A549 (cell line): Measurements from ENCODE around the gene POMT1. TPM values are rescaled to one million over a fixed set of nuclear protein-coding genes. Genes with fewer than 3 reads are reported as not detected.

Experiments used
- ATAC-seq, 2 experiments: fragments of 200-7000 bp in 1 of 2; fragments of >200 bp in 1 of 2; cut with Nextera tagmentation in 1 of 2; cut with Tn5 transposase in 1 of 2; 3 replicates each; pipeline versions ENCODE4 v1.8.0 to v1.9.1; 2018 to 2020; ENCODE audit warnings: mild to moderate bottlenecking in 1 of 2, moderate library complexity in 1 of 2
- CTCF ChIA-PET: fragments of 300-600 bp; sonication (Branson Sonifier 250); formaldehyde crosslinking; extraction: SDS; loops from one replicate; lab custom pipeline; 2021; ENCODE audit warnings: antibody characterized with exemption, inconsistent platforms; lab: Yijun Ruan, JAX
- POLR2A ChIA-PET: fragments of 350-600 bp; formaldehyde crosslinking; extraction: SDS; loops from one replicate; lab custom pipeline; 2021; ENCODE audit warnings: antibody characterized with exemption, inconsistent platforms; lab: Yijun Ruan, JAX
- DNase-seq, 2 experiments: peaks; one replicate each; pipeline versions ENCODE4 v3.0.0 to v3.0.0-alpha.2; 2011 to 2016; ENCODE audit warnings: low read depth in 1 of 2, low spot score in 1 of 2
- FAIRE-seq: peaks from 2 replicates; lab custom pipeline; 2011; peaks lifted over from hg19 to GRCh38; lab: Jason Lieb, UNC
- H3K27ac ChIP-seq, 2 experiments: fragments of >200 bp; sonication (Bioruptor Twin); formaldehyde crosslinking; 3 replicates each; pipeline ENCODE4 v1.5.1; 2016 to 2017
- H3K4me1 ChIP-seq: fragments of >200 bp; sonication (Bioruptor Twin); formaldehyde crosslinking; 3 replicates; pipeline ENCODE4 v1.6.1; 2016
- H3K4me2 ChIP-seq: fragments of >200 bp; sonication (Bioruptor Twin); formaldehyde crosslinking; 3 replicates; pipeline ENCODE4 v1.6.1; 2016
- H3K4me3 ChIP-seq: fragments of >200 bp; sonication (Bioruptor Twin); formaldehyde crosslinking; 3 replicates; pipeline ENCODE4 v1.5.1; 2016
- H3K9me3 ChIP-seq: fragments of >200 bp; sonication (Bioruptor Twin); formaldehyde crosslinking; 3 replicates; pipeline ENCODE4 v1.6.1; 2016
- CEBPB ChIP-seq, 2 experiments: fragments of >200 bp in 1 of 2; sonication (Bioruptor Twin) in 1 of 2; formaldehyde crosslinking in 1 of 2; IDR thresholded peaks; 2 replicates each; pipeline ENCODE4 v1.6.1; 2012 to 2016
- CHD2 ChIP-seq: fragments of 150-350 bp; IDR thresholded peaks from 2 replicates; pipeline ENCODE4 v1.6.1; 2014; ENCODE audit warnings: low read length; ENCODE audit not compliant: partially characterized antibody
- CHD4 ChIP-seq: fragments of 200-600 bp; sonication (generic); IDR thresholded peaks from 2 replicates; pipeline ENCODE4 v1.6.1; 2016; ENCODE audit warnings: antibody characterized with exemption, mild to moderate bottlenecking, borderline replicate concordance
- EHMT2 ChIP-seq: fragments of 200-600 bp; sonication (generic); IDR thresholded peaks from 2 replicates; pipeline ENCODE4 v1.6.1; 2016; ENCODE audit warnings: antibody characterized with exemption, low read depth, mild to moderate bottlenecking, moderate library complexity
- FOSB ChIP-seq: fragments of 250-450 bp; sonication (Bioruptor Pico); IDR thresholded peaks from 2 replicates; pipeline ENCODE4 v1.5.0; 2020; ENCODE audit warnings: mild to moderate bottlenecking, moderate library complexity
- FOXS1 ChIP-seq: fragments of 250-450 bp; sonication (Bioruptor Pico); IDR thresholded peaks from 2 replicates; pipeline ENCODE4 v1.5.0; 2020; ENCODE audit warnings: mild to moderate bottlenecking, moderate library complexity
- HEYL ChIP-seq: fragments of 250-450 bp; sonication (Bioruptor Pico); IDR thresholded peaks from 2 replicates; pipeline ENCODE4 v1.8.0; 2021; ENCODE audit warnings: mild to moderate bottlenecking, moderate library complexity
- HOXA7 ChIP-seq: fragments of 250-450 bp; sonication (Bioruptor Pico); IDR thresholded peaks from 2 replicates; pipeline ENCODE4 v1.5.0; 2020; ENCODE audit warnings: mild to moderate bottlenecking, moderate library complexity
- HOXB13 ChIP-seq: fragments of 250-450 bp; sonication (Bioruptor Pico); IDR thresholded peaks from 2 replicates; pipeline ENCODE4 v1.5.0; 2020; ENCODE audit warnings: low read depth, mild to moderate bottlenecking, moderate library complexity
- JUN ChIP-seq, 2 experiments: fragments of >200 bp; sonication (Bioruptor Twin); formaldehyde crosslinking; IDR thresholded peaks; 2 replicates in 1 of 2; 3 replicates in 1 of 2; pipeline ENCODE4 v1.6.1; 2016 to 2017
- KDM1A ChIP-seq: fragments of 200-600 bp; sonication (generic); IDR thresholded peaks from 2 replicates; pipeline ENCODE4 v1.6.1; 2016; ENCODE audit warnings: low read depth, mild to moderate bottlenecking
- MAFK ChIP-seq: fragments of 450-650 bp; IDR thresholded peaks from 2 replicates; pipeline ENCODE4 v1.6.1; 2014; ENCODE audit not compliant: partially characterized antibody
- MAZ ChIP-seq: fragments of 150-350 bp; IDR thresholded peaks from 2 replicates; pipeline ENCODE4 v1.6.1; 2014; ENCODE audit warnings: antibody characterized with exemption, low read depth, low read length, borderline replicate concordance
- SREBF2 ChIP-seq: fragments of 450-650 bp; IDR thresholded peaks from 2 replicates; pipeline ENCODE4 v1.6.1; 2014; ENCODE audit warnings: mild to moderate bottlenecking, moderate library complexity
- TFCP2L1 ChIP-seq: fragments of 250-450 bp; sonication (Bioruptor Pico); IDR thresholded peaks from 2 replicates; pipeline ENCODE4 v1.5.0; 2021; ENCODE audit warnings: mild to moderate bottlenecking
- ZFP36 ChIP-seq: fragments of 450-650 bp; IDR thresholded peaks from 2 replicates; pipeline ENCODE4 v1.6.1; 2014; ENCODE audit warnings: borderline replicate concordance; ENCODE audit not compliant: partially characterized antibody
- WGBS: methylation state at CpG from one replicate; pipeline ENCODE4 v1.1.6; 2017; ENCODE audit errors: missing lambda C conversion rate; 5-methylcytosine and 5-hydroxymethylcytosine counted together
- polyA plus RNA-seq, 4 experiments: library from polyadenylated mRNA; depleted of rRNA in 3 of 4; stranded (reverse); fragments of >200 nt; fragmentation: RNase III in 1 of 4; extraction: RNeasy Plus Mini Kit Qiagen cat#74134 plus additional on column Dnase treatment in 1 of 4; gene quantifications; 2 replicates in 3 of 4; 3 replicates in 1 of 4; pipeline ENCODE4 v1.2.3, GENCODE V29; 2011 to 2017
- TF ChIP-seq, protein P1 (sequence below): IDR thresholded peaks from 2 replicates; pipeline ENCODE4 v1.6.1; 2012; ENCODE audit warnings: low read depth, borderline replicate concordance
- TF ChIP-seq, protein P2 (sequence below): fragments of 150-350 bp; IDR thresholded peaks from 2 replicates; pipeline ENCODE4 v1.6.1; 2014; ENCODE audit warnings: low read depth, mild to moderate bottlenecking, low read length
- TF ChIP-seq, protein P3 (sequence below): fragments of >200 bp; sonication (Bioruptor Twin); formaldehyde crosslinking; IDR thresholded peaks from 2 replicates; pipeline ENCODE4 v1.6.1; 2016
- TF ChIP-seq, protein P4 (sequence below): fragments of 200-600 bp; sonication (generic); IDR thresholded peaks from 2 replicates; pipeline ENCODE4 v1.6.1; 2016; ENCODE audit warnings: antibody characterized with exemption, mild to moderate bottlenecking, moderate library complexity

The POMT1 gene
- polyA plus RNA-seq, 2 of the 4 experiments (the other 2 are of a cell fraction): 16.5 to 17.7 TPM

DNA sequence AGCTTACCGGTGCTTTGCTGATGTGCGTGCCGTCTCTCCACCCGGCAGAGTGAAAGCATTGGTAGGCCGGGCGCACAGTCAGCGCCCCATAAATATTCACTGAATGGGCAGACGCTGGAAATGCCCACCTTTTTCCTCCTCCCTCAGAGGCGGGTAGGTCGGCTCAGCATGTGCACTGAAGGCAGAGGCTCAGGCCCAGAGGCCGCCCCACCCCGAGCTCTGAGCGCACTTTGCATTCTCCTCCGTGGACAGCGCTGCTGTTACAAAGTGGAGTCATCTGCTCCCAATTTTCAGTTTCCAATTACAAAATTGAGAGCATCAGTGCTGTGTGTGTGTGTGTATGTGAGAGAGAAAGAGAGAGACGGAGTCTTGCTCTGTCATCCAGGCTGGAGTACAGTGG is 17.8 kb downstream of the POMT1 start:
- H3K4me1 ChIP-seq: no peaks in the 10 kb centered on the region
- no peak for TF ChIP-seq FOXS1 (CRISPR knock-in tag)
- TF ChIP-seq, protein P1, sequence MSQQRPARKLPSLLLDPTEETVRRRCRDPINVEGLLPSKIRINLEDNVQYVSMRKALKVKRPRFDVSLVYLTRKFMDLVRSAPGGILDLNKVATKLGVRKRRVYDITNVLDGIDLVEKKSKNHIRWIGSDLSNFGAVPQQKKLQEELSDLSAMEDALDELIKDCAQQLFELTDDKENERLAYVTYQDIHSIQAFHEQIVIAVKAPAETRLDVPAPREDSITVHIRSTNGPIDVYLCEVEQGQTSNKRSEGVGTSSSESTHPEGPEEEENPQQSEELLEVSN: no peak
- no peak overlapping the region for H3K27ac ChIP-seq
- FAIRE-seq (no peak), DNase-seq (no peak), ATAC-seq (no peak)
- WGBS: 80% methylated on average over 16 of the region's 16 CpGs
- no peaks in the 10 kb centered on the region for H3K9me3 ChIP-seq
- ChIA-PET POLR2A (no interaction called here), CTCF (interaction anchor here (1.0 to 1.2 kb wide), 2 partner anchors 153 to 171 kb away, joined by 3 to 5 read pairs; no protein-coding TSS in a partner anchor)
- no peak overlapping the region for H3K4me3 ChIP-seq
- no peak overlapping the region for H3K4me2 ChIP-seq

DNA sequence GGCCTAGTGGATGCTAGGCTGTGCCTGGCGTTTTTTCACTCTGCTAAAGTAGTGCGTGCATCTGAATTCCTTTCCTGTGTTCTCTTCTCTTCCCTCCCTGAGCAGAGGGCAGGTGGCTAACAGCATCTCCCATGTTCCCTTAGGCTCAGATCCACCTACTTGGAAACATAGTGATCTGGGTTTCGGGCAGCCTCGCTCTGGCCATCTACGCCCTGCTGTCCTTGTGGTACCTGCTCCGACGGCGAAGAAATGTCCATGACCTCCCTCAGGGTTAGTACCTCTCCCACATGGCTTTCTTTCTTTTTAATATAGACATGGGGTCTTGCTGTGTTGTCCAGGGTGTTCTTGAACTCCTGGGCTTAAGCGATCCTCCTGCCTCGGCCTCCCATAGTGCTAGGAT is 18.5 kb downstream of the POMT1 start:
- no peak for ATAC-seq
- CTCF ChIA-PET: no interaction called here
- H3K9me3 ChIP-seq: no peaks in the 10 kb centered on the region
- no peak overlapping the region for H3K27ac ChIP-seq
- H3K4me2 ChIP-seq: no peak overlapping the region
- H3K4me3 ChIP-seq: no peak overlapping the region
- POLR2A ChIA-PET: no interaction called here
- TF ChIP-seq HOXB13 (CRISPR knock-in tag) (no peak), JUN (IDR thresholded peaks at IDR 0.05) (no peak), EHMT2 (no peak), ZFP36 (no peak), SREBF2 (no peak), CHD4 (no peak), KDM1A (no peak), HOXA7 (CRISPR knock-in tag) (no peak), MAZ (no peak), CEBPB (IDR thresholded peaks at IDR 0.05) (no peak), MAFK (no peak)
- TF ChIP-seq, protein P2, sequence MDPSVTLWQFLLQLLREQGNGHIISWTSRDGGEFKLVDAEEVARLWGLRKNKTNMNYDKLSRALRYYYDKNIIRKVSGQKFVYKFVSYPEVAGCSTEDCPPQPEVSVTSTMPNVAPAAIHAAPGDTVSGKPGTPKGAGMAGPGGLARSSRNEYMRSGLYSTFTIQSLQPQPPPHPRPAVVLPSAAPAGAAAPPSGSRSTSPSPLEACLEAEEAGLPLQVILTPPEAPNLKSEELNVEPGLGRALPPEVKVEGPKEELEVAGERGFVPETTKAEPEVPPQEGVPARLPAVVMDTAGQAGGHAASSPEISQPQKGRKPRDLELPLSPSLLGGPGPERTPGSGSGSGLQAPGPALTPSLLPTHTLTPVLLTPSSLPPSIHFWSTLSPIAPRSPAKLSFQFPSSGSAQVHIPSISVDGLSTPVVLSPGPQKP: no peak
- TF ChIP-seq, protein P3, sequence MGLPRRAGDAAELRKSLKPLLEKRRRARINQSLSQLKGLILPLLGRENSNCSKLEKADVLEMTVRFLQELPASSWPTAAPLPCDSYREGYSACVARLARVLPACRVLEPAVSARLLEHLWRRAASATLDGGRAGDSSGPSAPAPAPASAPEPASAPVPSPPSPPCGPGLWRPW: no peak
- no peak for DNase-seq
- no peaks in the 10 kb centered on the region for H3K4me1 ChIP-seq
- 89% methylated on average over 10 of the region's 10 CpGs for WGBS
- no peak for FAIRE-seq

DNA sequence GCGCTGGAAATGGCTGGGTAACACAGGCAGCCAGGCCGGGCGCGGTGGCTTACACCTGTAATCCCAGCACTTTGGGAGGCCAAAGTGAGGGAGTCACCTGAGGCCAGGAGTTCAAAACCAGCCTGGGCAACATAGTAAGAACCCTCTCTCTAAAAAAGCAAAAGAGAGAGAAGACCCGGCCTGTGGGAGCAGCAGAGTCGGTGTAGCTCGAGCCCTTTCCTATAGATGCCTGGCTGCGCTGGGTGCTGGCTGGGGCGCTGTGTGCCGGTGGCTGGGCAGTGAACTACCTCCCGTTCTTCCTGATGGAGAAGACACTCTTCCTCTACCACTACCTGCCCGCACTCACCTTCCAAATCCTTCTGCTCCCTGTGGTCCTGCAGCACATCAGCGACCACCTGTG is 19.1 kb downstream of the POMT1 start:
- Histone ChIP-seq H3K4me2 (no peak overlapping the region), H3K27ac (no peak overlapping the region)
- 96% methylated on average over 13 of the region's 13 CpGs for WGBS
- TF ChIP-seq TFCP2L1 (no peak), KDM1A (no peak), CHD2 (no peak), FOXS1 (CRISPR knock-in tag) (no peak), JUN (IDR thresholded peaks at IDR 0.05) (no peak), HOXA7 (CRISPR knock-in tag) (no peak), EHMT2 (no peak), CHD4 (no peak), HEYL (CRISPR knock-in tag) (no peak), FOSB (CRISPR knock-in tag) (no peak)
- TF ChIP-seq, protein P2: no peak
- TF ChIP-seq, protein P4, sequence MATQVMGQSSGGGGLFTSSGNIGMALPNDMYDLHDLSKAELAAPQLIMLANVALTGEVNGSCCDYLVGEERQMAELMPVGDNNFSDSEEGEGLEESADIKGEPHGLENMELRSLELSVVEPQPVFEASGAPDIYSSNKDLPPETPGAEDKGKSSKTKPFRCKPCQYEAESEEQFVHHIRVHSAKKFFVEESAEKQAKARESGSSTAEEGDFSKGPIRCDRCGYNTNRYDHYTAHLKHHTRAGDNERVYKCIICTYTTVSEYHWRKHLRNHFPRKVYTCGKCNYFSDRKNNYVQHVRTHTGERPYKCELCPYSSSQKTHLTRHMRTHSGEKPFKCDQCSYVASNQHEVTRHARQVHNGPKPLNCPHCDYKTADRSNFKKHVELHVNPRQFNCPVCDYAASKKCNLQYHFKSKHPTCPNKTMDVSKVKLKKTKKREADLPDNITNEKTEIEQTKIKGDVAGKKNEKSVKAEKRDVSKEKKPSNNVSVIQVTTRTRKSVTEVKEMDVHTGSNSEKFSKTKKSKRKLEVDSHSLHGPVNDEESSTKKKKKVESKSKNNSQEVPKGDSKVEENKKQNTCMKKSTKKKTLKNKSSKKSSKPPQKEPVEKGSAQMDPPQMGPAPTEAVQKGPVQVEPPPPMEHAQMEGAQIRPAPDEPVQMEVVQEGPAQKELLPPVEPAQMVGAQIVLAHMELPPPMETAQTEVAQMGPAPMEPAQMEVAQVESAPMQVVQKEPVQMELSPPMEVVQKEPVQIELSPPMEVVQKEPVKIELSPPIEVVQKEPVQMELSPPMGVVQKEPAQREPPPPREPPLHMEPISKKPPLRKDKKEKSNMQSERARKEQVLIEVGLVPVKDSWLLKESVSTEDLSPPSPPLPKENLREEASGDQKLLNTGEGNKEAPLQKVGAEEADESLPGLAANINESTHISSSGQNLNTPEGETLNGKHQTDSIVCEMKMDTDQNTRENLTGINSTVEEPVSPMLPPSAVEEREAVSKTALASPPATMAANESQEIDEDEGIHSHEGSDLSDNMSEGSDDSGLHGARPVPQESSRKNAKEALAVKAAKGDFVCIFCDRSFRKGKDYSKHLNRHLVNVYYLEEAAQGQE: no peak
- TF ChIP-seq, all 56 proteins: peak for 0
- DNase-seq (no peak), FAIRE-seq (no peak), ATAC-seq (no peak; a peak in 1 of 6 replicates)
- ChIA-PET CTCF (no interaction called here), POLR2A (no interaction called here)
- Histone ChIP-seq H3K4me3 (no peak overlapping the region), H3K4me1 (no peaks in the 10 kb centered on the region), H3K9me3 (no peaks in the 10 kb centered on the region)
